GM18861 (cell line): Measurements from ENCODE around the gene POLR3GL.
"Not testable (repeated sequence)": the region's sequence is repeated elsewhere in the genome, so short reads cannot be mapped to it uniquely, and the experiment has no call there.

Source experiments
- ATAC-seq: cut with Tn5 transposase; IDR thresholded peaks from one replicate; pipeline ENCODE4 v1.9.1; 2021; ENCODE audit not compliant: unreplicated experiment

Gene POLR3GL

GRCh38 chr1:146019231-146020057 lies 55.0 kb downstream of the POLR3GL start:
- ATAC-seq = no peak

- no peak for ATAC-seq
Observed at GRCh38 chr1:146020058-146021049, 55.9 kb downstream of the POLR3GL start.

GRCh38 chr1:146021050-146021445 lies 56.6 kb downstream of the POLR3GL start:
- no peak for ATAC-seq

GRCh38 chr1:146021622-146022402 lies 57.3 kb downstream of the POLR3GL start, which contains the start of gene HJV:
HJV (minus strand) TSS chr1:146021735; CDS start chr1:146020231, 1,504 bp downstream.
- ATAC-seq = no peak

- ATAC-seq = no peak
Observed at GRCh38 chr1:146022403-146023127, 58.1 kb downstream of the POLR3GL start.

GRCh38 chr1:146025787-146026495 lies 61.5 kb downstream of the POLR3GL start:
- not testable (repeated sequence) for ATAC-seq

- not testable (repeated sequence) for ATAC-seq
Observed at GRCh38 chr1:146026650-146027049, 62.2 kb downstream of the POLR3GL start.
